OCI-LY7 (cell line): Measurements from ENCODE around the gene KANSL1L. TPM values are rescaled to one million over a fixed set of nuclear protein-coding genes. Genes with fewer than 3 reads are reported as not detected.

Experiments used
- BruUV-seq: library from RNA; stranded (reverse); fragments of 400-500 nt; replicated peaks from 2 replicates; lab custom pipeline; 2021; lab: Mats Ljungman, UMichigan
- CTCF ChIA-PET: fragments of 300-600 bp; sonication (Branson Sonifier 250); formaldehyde crosslinking; loops from one replicate; lab custom pipeline; 2022; ENCODE audit warnings: antibody characterized with exemption; ENCODE audit not compliant: unreplicated experiment; lab: Charles Lee
- POLR2A ChIA-PET: fragments of 300-600 bp; sonication (Branson Sonifier 250); formaldehyde crosslinking; loops from one replicate; lab custom pipeline; 2022; ENCODE audit warnings: antibody characterized with exemption; lab: Charles Lee
- DNase-seq: peaks from one replicate; pipeline ENCODE4 v3.0.0-alpha.2; 2015; ENCODE audit warnings: low spot score
- H2AFZ ChIP-seq: fragments of 200-600 bp; sonication (generic), shearing (Covaris generic); 2 replicates; pipeline ENCODE4 v1.6.1; 2014; ENCODE audit warnings: mild to moderate bottlenecking, antibody characterized with exemption, low read length, moderate library complexity
- H3K27ac ChIP-seq: fragments of 200-600 bp; sonication (generic); 2 replicates; pipeline ENCODE4 v1.5.1; 2014; ENCODE audit warnings: mixed run types, low read depth, mild to moderate bottlenecking, moderate library complexity, low read length, inconsistent platforms; ENCODE audit not compliant: poor library complexity, severe bottlenecking
- H3K36me3 ChIP-seq: fragments of 200-600 bp; sonication (generic); 2 replicates; pipeline ENCODE4 v1.6.1; 2014; ENCODE audit warnings: mild to moderate bottlenecking, antibody characterized with exemption, low read length, moderate library complexity, mixed read lengths; ENCODE audit not compliant: insufficient read depth
- H3K4me1 ChIP-seq: fragments of 200-600 bp; sonication (generic); 2 replicates; pipeline ENCODE4 v1.5.1; 2014; ENCODE audit warnings: mild to moderate bottlenecking, low read length; ENCODE audit not compliant: insufficient read depth, poor library complexity, severe bottlenecking
- H3K4me2 ChIP-seq: fragments of 200-600 bp; sonication (generic); 2 replicates; pipeline ENCODE4 v1.6.1; 2014; ENCODE audit warnings: mild to moderate bottlenecking, low read length
- H3K4me3 ChIP-seq: fragments of 200-600 bp; sonication (generic); 2 replicates; pipeline ENCODE4 v1.5.1; 2014; ENCODE audit warnings: mild to moderate bottlenecking, low read depth, low read length; ENCODE audit not compliant: poor library complexity, severe bottlenecking
- H3K79me2 ChIP-seq: fragments of 200-600 bp; sonication (generic); 2 replicates; pipeline ENCODE4 v1.6.1; 2016; ENCODE audit warnings: low read depth, mild to moderate bottlenecking, low read length, moderate library complexity, mixed read lengths; ENCODE audit not compliant: insufficient read depth
- H3K9me2 ChIP-seq: fragments of 200-600 bp; sonication (generic); 2 replicates; pipeline ENCODE4 v1.6.1; 2016; ENCODE audit warnings: mild to moderate bottlenecking, low read length, mixed read lengths; ENCODE audit not compliant: insufficient read depth
- H3K9me3 ChIP-seq: fragments of 200-600 bp; sonication (generic); 2 replicates; pipeline ENCODE4 v1.6.1; 2014; ENCODE audit warnings: mild to moderate bottlenecking, mixed run types, low read length, mixed read lengths
- H4K20me1 ChIP-seq: fragments of 200-600 bp; sonication (generic); 2 replicates; pipeline ENCODE4 v1.6.1; 2014; ENCODE audit warnings: mild to moderate bottlenecking, antibody characterized with exemption, low read length, moderate library complexity, mixed read lengths; ENCODE audit not compliant: insufficient read depth
- CTCF ChIP-seq: fragments of 200-600 bp; sonication (generic); conservative IDR thresholded peaks from 2 replicates; pipeline ENCODE4 v1.5.1; 2014; ENCODE audit warnings: mild to moderate bottlenecking, antibody characterized with exemption, low read length, moderate library complexity, mixed read lengths
- EZH2phosphoT487 ChIP-seq: fragments of 200-600 bp; sonication (generic); IDR thresholded peaks from 2 replicates; pipeline ENCODE4 v1.6.1; 2018; ENCODE audit warnings: low read depth, borderline replicate concordance, mild to moderate bottlenecking, mixed run types, antibody characterized with exemption, low read length, moderate library complexity, mixed read lengths
- intact Hi-C: fragments of 100-400 bp; cut with micrococcal nuclease; formaldehyde crosslinking; loops from one replicate; pipeline ENCODE4 v1.10.0; 2022; ENCODE audit not compliant: unreplicated experiment
- total RNA-seq, 2 experiments: library from RNA; depleted of rRNA in 1 of 2; stranded (reverse); fragments of >200 nt in 1 of 2; shearing (Covaris generic) in 1 of 2; gene quantifications; 2 replicates each; pipeline ENCODE4 v1.2.3, GENCODE V29; 2014 to 2022

KANSL1L gene
- total RNA-seq, 2 experiments from 2014 or later: 22.0 to 22.9 TPM

DNA sequence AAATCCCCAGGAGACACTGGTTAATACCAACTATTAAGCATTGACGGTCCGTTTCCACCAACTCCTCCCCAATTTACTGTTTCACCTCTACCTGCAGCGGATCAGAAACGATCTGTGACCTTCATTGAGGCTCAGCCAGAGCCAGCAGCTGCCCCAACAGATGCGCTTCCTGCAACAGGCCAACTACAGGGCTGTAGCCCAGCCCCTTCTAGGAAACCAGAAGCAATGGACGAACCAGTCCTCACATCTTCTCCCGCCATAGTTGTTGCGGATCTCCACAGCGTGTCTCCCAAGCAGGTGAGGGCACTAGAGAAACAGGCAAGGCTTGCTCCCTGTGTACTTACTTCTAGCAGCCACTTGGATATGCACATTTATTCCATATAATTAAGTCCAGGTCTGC is 177.2 kb downstream of the KANSL1L start:
- Histone ChIP-seq H3K4me1 (no peaks in the 10 kb centered on the region), H4K20me1 (no peaks in the 10 kb centered on the region), H3K9me2 (no peaks in the 10 kb centered on the region), H3K4me2 (no peak overlapping the region), H3K4me3 (no peak overlapping the region), H3K9me3 (no peaks in the 10 kb centered on the region), H3K36me3 (no peaks in the 10 kb centered on the region), H3K79me2 (no peaks in the 10 kb centered on the region), H2AFZ (no peak overlapping the region), H3K27ac (no peak overlapping the region)
- BruUV-seq: no TSS peak
- CTCF ChIA-PET: no interaction called here
- POLR2A ChIA-PET: interaction anchor here (0.6 to 1.5 kb wide), 3 partner anchors 9 to 120 kb away, joined by 3 to 5 read pairs (median 3); no protein-coding TSS in a partner anchor
- intact Hi-C loops: no loop called here
- TF ChIP-seq EZH2phosphoT487 (no peak), CTCF (no peak)
- no peak for DNase-seq

DNA sequence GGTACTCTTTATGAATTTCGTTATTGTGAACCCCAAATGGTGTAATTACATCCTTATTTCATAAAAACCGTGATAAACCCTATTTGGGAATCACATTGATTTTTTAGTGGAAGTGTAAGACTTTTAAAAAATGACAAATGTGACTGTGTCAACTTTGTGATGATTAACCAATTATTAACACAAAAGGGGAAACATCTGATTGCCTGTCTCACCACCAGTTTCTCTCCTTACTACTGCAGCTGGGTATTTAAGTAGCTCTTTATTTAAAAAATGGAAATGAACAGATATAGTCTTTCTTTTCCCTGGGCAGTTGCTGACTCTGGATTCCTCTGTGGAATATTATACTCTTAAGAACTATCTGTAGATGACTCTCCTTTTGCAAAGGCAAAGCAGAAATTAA is 180.4 kb downstream of the KANSL1L start:
- no peak for TF ChIP-seq EZH2phosphoT487
- TF ChIP-seq CTCF: no peak
- Histone ChIP-seq H3K4me3 (no peak overlapping the region), H3K79me2 (no peaks in the 10 kb centered on the region), H3K4me2 (no peak overlapping the region), H3K9me2 (no peaks in the 10 kb centered on the region), H3K27ac (no peak overlapping the region), H3K9me3 (no peaks in the 10 kb centered on the region), H3K4me1 (no peaks in the 10 kb centered on the region), H2AFZ (no peak overlapping the region), H3K36me3 (no peaks in the 10 kb centered on the region), H4K20me1 (no peaks in the 10 kb centered on the region)
- ChIA-PET POLR2A (interaction anchor here (1.2 kb wide), 1 partner anchor 20 kb away, joined by 3 read pairs; no protein-coding TSS in a partner anchor), CTCF (no interaction called here)
- intact Hi-C loops: no loop called here
- no TSS peak for BruUV-seq
- DNase-seq: no peak

DNA sequence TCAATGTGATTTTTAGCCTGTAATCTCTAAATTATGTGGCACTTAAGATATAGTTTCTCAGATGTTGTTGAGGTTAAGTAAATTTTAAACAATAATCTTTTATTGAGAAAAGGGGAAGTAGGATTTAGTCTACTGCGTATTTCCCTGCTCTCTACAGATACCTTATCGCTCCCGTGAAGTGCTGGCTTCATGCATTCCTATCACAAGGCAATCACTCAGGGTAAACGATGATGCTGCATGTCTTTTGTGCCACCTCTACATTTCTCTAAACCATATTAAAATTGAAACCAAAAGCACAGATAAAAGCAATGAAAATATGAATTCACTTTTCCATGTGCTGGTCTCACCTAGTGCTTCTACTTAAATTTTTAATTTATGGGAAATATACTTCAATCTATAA is 183.2 kb downstream of the KANSL1L start:
- Histone ChIP-seq H3K36me3 (no peaks in the 10 kb centered on the region), H2AFZ (no peak overlapping the region), H3K27ac (no peak overlapping the region), H3K4me3 (no peak overlapping the region), H4K20me1 (no peaks in the 10 kb centered on the region), H3K79me2 (no peaks in the 10 kb centered on the region), H3K9me3 (no peaks in the 10 kb centered on the region), H3K4me1 (no peaks in the 10 kb centered on the region), H3K9me2 (no peaks in the 10 kb centered on the region), H3K4me2 (no peak overlapping the region)
- ChIA-PET CTCF (no interaction called here), POLR2A (no interaction called here)
- DNase-seq: no peak
- TF ChIP-seq CTCF: no peak
- no peak for TF ChIP-seq EZH2phosphoT487
- intact Hi-C loops: no loop called here
- no TSS peak for BruUV-seq
